Activated gamma-delta T cell treated with Interleukin-2 at 50 U/mL for 16 hours (primary cell): ENCODE results near the gene DIAPH3.
"Not testable (repeated sequence)": the region's sequence is repeated elsewhere in the genome, so short reads cannot be mapped to it uniquely, and the experiment has no call there.

Source experiments
- DNase-seq: peaks from one replicate; pipeline ENCODE4 v3.0.0-alpha.2; 2020

DIAPH3 gene

GRCh38 chr13:60091573-60091972, 72.2 kb downstream of the DIAPH3 start:
- no peak for DNase-seq

- DNase-seq, result no peak
Measured at GRCh38 chr13:60090574-60090973, 73.2 kb downstream of the DIAPH3 start.

GRCh38 chr13:60083780-60084179, 79.9 kb downstream of the DIAPH3 start:
- DNase-seq, result not testable (repeated sequence)

- no peak for DNase-seq
Measured at GRCh38 chr13:60080850-60081249, 82.9 kb downstream of the DIAPH3 start.

GRCh38 chr13:60078226-60078625, 85.5 kb downstream of the DIAPH3 start:
- DNase-seq, result no peak

- DNase-seq, result no peak
Measured at GRCh38 chr13:60075850-60076249, 87.9 kb downstream of the DIAPH3 start.

- no peak for DNase-seq
Measured at GRCh38 chr13:60074397-60074796, 89.3 kb downstream of the DIAPH3 start.

GRCh38 chr13:60066226-60066625, 97.5 kb downstream of the DIAPH3 start:
- no peak for DNase-seq

GRCh38 chr13:60062502-60062901, 101.2 kb downstream of the DIAPH3 start:
- DNase-seq, result no peak

- no peak for DNase-seq
Measured at GRCh38 chr13:60061737-60062136, 102.0 kb downstream of the DIAPH3 start.

- DNase-seq, result no peak
Measured at GRCh38 chr13:60051754-60052285, 111.9 kb downstream of the DIAPH3 start.

- not testable (repeated sequence) for DNase-seq
Measured at GRCh38 chr13:60048353-60048752, 115.4 kb downstream of the DIAPH3 start.

GRCh38 chr13:60047918-60048317, 115.8 kb downstream of the DIAPH3 start:
- DNase-seq, result no peak

- no peak for DNase-seq
Measured at GRCh38 chr13:60044321-60044720, 119.4 kb downstream of the DIAPH3 start.

- DNase-seq, result no peak
Measured at GRCh38 chr13:60043262-60043661, 120.5 kb downstream of the DIAPH3 start.

GRCh38 chr13:60040668-60041067, 123.1 kb downstream of the DIAPH3 start:
- not testable (repeated sequence) for DNase-seq

- no peak for DNase-seq
Measured at GRCh38 chr13:60035874-60036273, 127.9 kb downstream of the DIAPH3 start.

- DNase-seq, result no peak
Measured at GRCh38 chr13:60032851-60033250, 130.9 kb downstream of the DIAPH3 start.

GRCh38 chr13:60028021-60028420, 135.7 kb downstream of the DIAPH3 start:
- no peak for DNase-seq

GRCh38 chr13:60026286-60026685, 137.4 kb downstream of the DIAPH3 start:
- DNase-seq, result no peak

GRCh38 chr13:60020288-60020687, 143.4 kb downstream of the DIAPH3 start:
- no peak for DNase-seq

GRCh38 chr13:60019119-60019993, 144.4 kb downstream of the DIAPH3 start:
- no peak for DNase-seq

GRCh38 chr13:60018536-60018935, 145.2 kb downstream of the DIAPH3 start:
- DNase-seq, result no peak

GRCh38 chr13:60016229-60016628, 147.5 kb downstream of the DIAPH3 start:
- no peak for DNase-seq

GRCh38 chr13:60013166-60013565, 150.6 kb downstream of the DIAPH3 start:
- DNase-seq, result no peak
